ENCODE results near the gene DBP. TPM values are rescaled to one million over a fixed set of nuclear protein-coding genes. Genes with fewer than 3 reads are reported as not detected.

Gene DBP
- total RNA-seq, 4 donors from 2014 or later: 8.7 to 13.8 (median 11.6) TPM

DNA sequence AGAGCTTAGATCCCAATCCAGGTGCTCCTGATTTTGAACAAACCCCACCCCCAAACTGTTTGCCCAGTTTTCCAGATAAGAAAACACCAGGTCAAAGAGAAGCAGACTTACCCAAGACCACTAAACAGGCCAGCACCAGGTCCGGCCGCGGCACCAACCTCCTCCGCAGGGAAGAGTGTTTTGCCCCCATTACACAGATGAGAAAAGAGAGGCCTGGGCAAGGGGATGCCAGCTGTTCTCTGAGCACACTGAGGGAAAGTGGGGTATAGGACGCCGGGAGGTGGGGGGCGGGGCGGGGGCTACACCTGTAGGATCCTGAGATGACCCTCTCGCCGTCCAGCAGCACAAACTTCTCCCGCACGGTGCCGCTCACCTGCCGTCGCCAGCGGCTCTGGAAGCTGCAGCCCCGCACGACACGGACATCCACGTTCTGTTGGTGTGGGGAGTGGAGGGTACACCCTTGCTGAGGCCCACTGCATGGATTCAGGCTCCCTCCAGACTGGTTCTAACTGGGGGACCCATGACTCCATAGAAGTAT is 27.5 kb downstream of the DBP start:
- Histone ChIP-seq H3K9me3 (no peaks in the 10 kb centered on the region), H3K27me3 (no peaks in the 10 kb centered on the region), H3K36me3 (no peaks in the 10 kb centered on the region), H3K4me1 (peaks cover 0 to 12% (median 7%) of the 10 kb centered on the region in 4 donors), H3K4me3 (no peak overlapping the region), H3K27ac (no peak overlapping the region)
- in situ Hi-C loops (cut with MboI; ENCODE audit: low pct_ligation_motif_present in 1 of 4, low pct_unique_long_range_greater_than_20kb in 1 of 4, low sequenced_read_pairs in 3 of 4) (no loop called here), intact Hi-C loops (cut with DNase I; ENCODE audit: low total_unique reads) (no loop called here)
- DNase-seq: no peak
- TF ChIP-seq EP300 (IDR thresholded peaks at IDR 0.05; ENCODE audit: low read depth) (no peak), POLR2AphosphoS5 (IDR thresholded peaks at IDR 0.05) (no peak), CTCF (IDR thresholded peaks at IDR 0.05) (no peak), POLR2A (IDR thresholded peaks at IDR 0.05) (no peak)
- 89 to 95% methylated on average over 6 to 20 of the region's 20 CpGs for WGBS, 2 donors (ENCODE audit: low coverage in 1 of 2)

GRCh38 chr19:48608798-48609263 is 28.3 kb downstream of the DBP start:
- H3K27me3 ChIP-seq: no peaks in the 10 kb centered on the region
- H3K36me3 ChIP-seq: no peaks in the 10 kb centered on the region
- WGBS, 2 donors (ENCODE audit: low coverage in 1 of 2): 12% methylated on average over 7 of the region's 9 CpGs; no CpG with 5 or more reads in 1 of the 2 donors
- peak overlapping the region in 1 of 4 donors; percentile 34 for H3K27ac ChIP-seq
- no peak overlapping the region for H3K4me3 ChIP-seq
- peak; percentile 30 to 47 (median 37) for TF ChIP-seq CTCF (IDR thresholded peaks at IDR 0.05)
- no peak for TF ChIP-seq POLR2AphosphoS5 (IDR thresholded peaks at IDR 0.05)
- in situ Hi-C loops (cut with MboI; ENCODE audit: low pct_ligation_motif_present in 1 of 4, low pct_unique_long_range_greater_than_20kb in 1 of 4, low sequenced_read_pairs in 3 of 4) (no loop called here), intact Hi-C loops (cut with DNase I; ENCODE audit: low total_unique reads) (no loop called here)
- peaks cover 0 to 12% (median 7%) of the 10 kb centered on the region in 4 donors for H3K4me1 ChIP-seq
- H3K9me3 ChIP-seq: no peaks in the 10 kb centered on the region
- DNase-seq: peak; percentile 68

- intact Hi-C loops (cut with DNase I; ENCODE audit: low total_unique reads) (no loop called here), in situ Hi-C loops (cut with MboI; ENCODE audit: low pct_ligation_motif_present in 1 of 4, low pct_unique_long_range_greater_than_20kb in 1 of 4, low sequenced_read_pairs in 3 of 4) (no loop called here)
- TF ChIP-seq CTCF (IDR thresholded peaks at IDR 0.05) (no peak), POLR2AphosphoS5 (IDR thresholded peaks at IDR 0.05) (no peak), EP300 (IDR thresholded peaks at IDR 0.05; ENCODE audit: low read depth) (no peak), POLR2A (IDR thresholded peaks at IDR 0.05) (no peak)
- no peak overlapping the region for H3K4me3 ChIP-seq
- DNase-seq: no peak
- no peak overlapping the region for H3K27ac ChIP-seq
- WGBS, 2 donors (ENCODE audit: low coverage in 1 of 2): 89 to 90% methylated on average over 5 to 7 of the region's 7 CpGs
- no peaks in the 10 kb centered on the region for H3K9me3 ChIP-seq
- H3K27me3 ChIP-seq: no peaks in the 10 kb centered on the region
- no peaks in the 10 kb centered on the region for H3K36me3 ChIP-seq
- peaks cover 0 to 15% (median 3%) of the 10 kb centered on the region in 4 donors for H3K4me1 ChIP-seq
These were observed 29.8 kb downstream of the DBP start for GRCh38 chr19:48607359-48607755.

- TF ChIP-seq EP300 (IDR thresholded peaks at IDR 0.05; ENCODE audit: low read depth) (no peak), CTCF (IDR thresholded peaks at IDR 0.05) (no peak), POLR2A (IDR thresholded peaks at IDR 0.05) (no peak), POLR2AphosphoS5 (IDR thresholded peaks at IDR 0.05) (no peak)
- Histone ChIP-seq H3K9me3 (no peaks in the 10 kb centered on the region), H3K4me3 (no peak within 1 kb of the TSS), H3K4me1 (peaks cover 0 to 14% (median 4%) of the 10 kb centered on the region in 4 donors), H3K27me3 (no peaks in the 10 kb centered on the region), H3K36me3 (no peaks in the 10 kb centered on the region), H3K27ac (no peak within 1 kb of the TSS)
- WGBS, 2 donors (ENCODE audit: low coverage in 1 of 2): 90% methylated on average over 29 of the region's 39 CpGs; no CpG with 5 or more reads in 1 of the 2 donors
- in situ Hi-C loops (cut with MboI; ENCODE audit: low pct_ligation_motif_present in 1 of 4, low pct_unique_long_range_greater_than_20kb in 1 of 4, low sequenced_read_pairs in 3 of 4): no loop called here
- DNase-seq: no peak
- intact Hi-C loops (cut with DNase I; ENCODE audit: low total_unique reads): no loop called here
These were observed 30.5 kb downstream of the DBP start, which contains the start of gene SPACA4 for GRCh38 chr19:48606463-48607358. Gene SPACA4 (plus strand): TSS chr19:48606742. CDS start chr19:48606979, 237 bp downstream.
